Measurements from ENCODE around the gene POU6F1.

The POU6F1 gene

GRCh38 chr12:51160814-51161459 is 56.9 kb downstream of the POU6F1 start:
- no peak for DNase-seq

- no peak for DNase-seq
Observed at GRCh38 chr12:51156245-51156765, 61.6 kb downstream of the POU6F1 start.

GRCh38 chr12:51152953-51153352 is 64.9 kb downstream of the POU6F1 start:
- DNase-seq: no peak

- DNase-seq: no peak
Observed at GRCh38 chr12:51150777-51151176, 67.1 kb downstream of the POU6F1 start.

- no peak for DNase-seq
Observed at GRCh38 chr12:51147309-51147708, 70.6 kb downstream of the POU6F1 start.

- DNase-seq: no peak
Observed at GRCh38 chr12:51139292-51139844, 78.5 kb downstream of the POU6F1 start.

Measured in cerebellar nuclear complex (tissue), 1 donor.